ENCODE measurements around the gene STEAP2.

Gene STEAP2

GRCh38 chr7:90194911-90195809 lies 16.4 kb upstream of the STEAP2 start:
- DNase-seq = no peak

DNA sequence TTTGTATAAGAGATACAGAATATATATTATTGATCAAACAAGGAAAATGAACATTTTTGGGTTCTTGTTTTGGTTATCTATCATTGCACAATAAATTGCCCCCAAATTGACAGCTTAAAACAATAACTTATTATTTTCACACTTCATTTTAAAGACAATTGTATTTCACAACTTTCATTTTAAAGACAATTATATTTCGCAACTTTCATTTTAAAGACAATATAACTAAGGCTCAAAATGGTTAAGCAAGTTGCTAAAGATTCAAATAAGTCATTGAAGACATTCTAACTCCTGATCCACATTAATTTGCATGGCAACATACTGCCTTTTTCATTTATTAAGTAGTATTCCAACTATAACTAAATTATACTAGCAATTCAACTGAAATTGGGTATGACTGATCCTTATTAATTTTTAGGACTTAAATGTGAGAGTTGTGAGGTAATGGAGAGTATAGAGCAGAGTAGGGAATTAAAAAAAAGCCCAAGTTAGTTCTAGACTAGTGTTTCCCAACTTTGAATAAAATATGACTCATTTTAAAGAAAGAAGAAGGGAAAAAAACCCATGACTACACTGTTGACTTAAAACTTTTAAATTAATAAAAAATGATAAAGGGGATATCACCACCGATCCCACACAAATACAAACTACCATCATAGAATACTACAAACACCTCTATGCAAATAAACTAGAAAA lies 9.9 kb upstream of the STEAP2 start:
- no peak for DNase-seq

DNA sequence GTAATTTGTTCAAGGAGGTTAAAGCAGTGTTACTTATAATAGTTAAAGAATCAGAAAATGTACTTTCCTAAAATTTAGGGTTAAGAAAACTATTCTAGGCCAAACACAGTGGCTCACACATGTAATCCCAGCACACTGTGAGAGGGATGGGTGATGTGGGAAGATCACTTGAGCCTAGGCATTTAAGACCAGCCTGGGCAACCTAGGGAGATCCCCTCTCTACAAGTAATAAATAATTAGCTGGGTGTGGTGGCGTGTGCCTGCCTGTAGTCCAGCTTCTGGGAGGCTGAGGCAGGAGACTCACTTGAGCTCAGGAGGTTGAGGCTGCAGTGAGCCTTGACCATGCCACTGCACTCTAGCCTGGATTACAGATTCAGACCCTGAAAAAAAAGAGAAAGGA lies 3.6 kb upstream of the STEAP2 start:
- DNase-seq = no peak

DNA sequence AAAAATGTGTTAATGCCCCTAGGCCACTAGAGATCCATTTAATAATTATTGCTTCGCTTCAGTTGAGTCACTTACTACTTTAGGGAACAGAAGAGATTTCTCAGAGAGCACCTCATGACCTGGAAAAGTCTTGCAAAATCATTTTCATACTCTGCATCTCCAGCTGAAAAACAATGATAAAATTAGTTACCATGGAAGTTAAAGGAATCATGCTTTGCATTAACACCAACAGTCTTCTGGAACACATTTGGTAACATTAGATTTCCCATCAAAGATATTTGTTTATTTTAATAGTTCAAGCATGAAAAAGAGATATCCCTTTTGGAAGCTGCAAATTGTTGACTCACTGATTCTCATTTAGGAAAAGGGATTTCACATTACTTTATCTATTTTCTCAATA lies 1.8 kb upstream of the STEAP2 start:
- DNase-seq = no peak

- no peak for DNase-seq
Observed at GRCh38 chr7:90210475-90210874, 1.1 kb upstream of the STEAP2 start.

DNA sequence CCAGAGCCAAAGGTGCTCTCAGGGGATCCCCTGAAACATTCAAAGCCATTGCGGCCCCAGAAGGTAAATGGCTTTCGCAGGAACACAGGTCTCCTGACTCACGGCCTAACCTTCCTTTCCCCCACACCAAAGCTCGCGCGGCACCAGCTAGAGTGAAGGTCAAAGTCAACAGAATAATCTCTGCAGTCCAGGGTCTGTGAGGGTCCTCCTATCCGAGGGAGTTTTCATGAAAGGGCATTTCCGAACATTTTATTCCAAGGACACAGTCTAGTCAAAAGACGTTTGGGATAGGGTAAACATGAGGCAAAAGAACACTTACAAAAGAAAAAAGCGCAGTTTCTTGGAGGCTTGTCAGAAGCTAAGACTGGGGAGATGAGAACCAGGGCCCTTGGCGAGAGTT lies 559 bp upstream of the STEAP2 start:
- DNase-seq = no peak

GRCh38 chr7:90212149-90212495 lies 582 bp downstream of the STEAP2 start:
- no peak for DNase-seq

- no peak for DNase-seq
Observed at GRCh38 chr7:90213521-90213920, 2.0 kb downstream of the STEAP2 start.

DNA sequence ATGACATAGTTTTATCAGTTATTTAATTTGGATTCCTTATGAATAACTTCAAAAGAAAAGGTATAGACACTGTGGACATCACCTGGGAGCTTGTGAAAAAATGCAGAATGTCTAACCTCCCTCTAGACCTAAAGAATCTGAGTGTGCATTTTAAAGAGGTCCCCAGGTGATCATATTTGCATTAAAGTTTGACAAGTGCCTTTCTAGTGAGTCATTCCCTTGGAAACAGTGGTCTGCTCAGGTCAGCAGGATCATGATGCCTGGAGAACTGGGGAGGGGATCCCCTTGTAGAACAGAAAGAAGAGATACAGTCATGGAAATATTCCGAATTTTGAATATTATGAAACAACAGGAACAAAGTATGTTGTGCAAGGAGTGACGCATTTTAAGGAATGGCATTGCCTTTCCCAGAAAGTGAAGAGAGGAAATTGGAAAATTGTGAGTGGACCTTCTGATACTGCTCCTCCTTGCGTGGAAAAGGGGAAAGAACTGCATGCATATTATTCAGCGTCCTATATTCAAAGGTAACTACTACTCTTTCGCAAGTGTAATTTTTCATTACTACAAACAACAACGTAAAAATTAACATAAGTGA lies 4.6 kb downstream of the STEAP2 start:
- no peak for DNase-seq

DNA sequence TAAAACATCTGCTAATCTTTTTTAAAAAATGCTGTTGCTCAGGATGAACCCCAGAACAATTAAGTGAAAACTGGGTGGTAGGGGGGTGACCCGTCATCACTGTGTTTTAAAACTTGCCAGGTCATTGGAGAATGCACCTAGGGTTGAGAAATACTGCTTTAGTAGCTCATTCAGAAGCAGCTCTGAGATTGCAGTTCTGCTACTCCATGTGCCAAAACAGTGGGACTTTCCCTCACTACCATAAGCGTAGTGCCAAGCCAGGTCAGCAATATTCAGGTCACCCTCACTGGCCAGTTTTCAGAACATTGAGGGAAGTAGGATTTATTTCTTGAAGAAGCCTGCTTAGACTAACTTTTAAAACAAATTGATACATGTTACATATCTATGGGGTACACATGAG lies 5.2 kb downstream of the STEAP2 start:
- DNase-seq = no peak

DNA sequence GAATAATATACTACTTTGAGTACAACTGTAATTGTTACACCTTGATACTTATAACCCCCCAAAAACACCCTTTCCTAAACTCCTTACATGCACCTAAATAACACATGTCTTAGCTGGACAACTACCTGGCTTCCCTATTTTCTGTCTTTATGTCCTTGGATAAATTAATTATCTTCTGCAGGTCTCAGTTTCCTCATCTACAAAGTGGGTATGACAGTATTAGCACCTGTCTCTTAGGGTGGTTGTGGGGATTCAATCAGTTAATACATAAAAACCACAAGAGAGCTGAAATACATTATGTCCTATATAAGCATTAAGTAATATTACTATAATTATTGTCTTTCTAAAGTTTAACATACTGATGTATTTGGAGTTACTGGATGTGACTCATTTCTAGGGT lies 10.8 kb downstream of the STEAP2 start:
- DNase-seq = no peak

- no peak for DNase-seq
Observed at GRCh38 chr7:90222811-90223725, 11.5 kb downstream of the STEAP2 start.

GRCh38 chr7:90224195-90224594 lies 12.7 kb downstream of the STEAP2 start:
- no peak for DNase-seq

GRCh38 chr7:90225181-90225580 lies 13.6 kb downstream of the STEAP2 start:
- DNase-seq = no peak

DNA sequence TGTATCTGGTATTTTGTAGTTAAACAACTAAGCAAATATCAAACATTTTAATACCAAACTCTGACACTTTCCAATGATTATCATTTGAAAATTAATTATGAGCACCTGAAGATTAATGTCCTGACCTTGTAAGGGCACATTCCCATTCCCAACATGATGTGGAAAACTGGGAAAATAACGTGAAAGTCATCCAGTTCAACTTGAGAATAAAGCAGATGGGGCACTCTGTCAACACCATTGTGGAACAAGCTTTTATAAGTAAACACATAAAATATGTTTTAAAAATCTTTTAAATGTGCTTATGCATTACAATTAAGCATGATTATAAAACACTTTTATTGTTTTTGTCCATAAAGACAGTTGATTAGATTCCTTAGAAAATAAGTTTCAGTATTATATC lies 14.1 kb downstream of the STEAP2 start:
- DNase-seq = no peak

DNA sequence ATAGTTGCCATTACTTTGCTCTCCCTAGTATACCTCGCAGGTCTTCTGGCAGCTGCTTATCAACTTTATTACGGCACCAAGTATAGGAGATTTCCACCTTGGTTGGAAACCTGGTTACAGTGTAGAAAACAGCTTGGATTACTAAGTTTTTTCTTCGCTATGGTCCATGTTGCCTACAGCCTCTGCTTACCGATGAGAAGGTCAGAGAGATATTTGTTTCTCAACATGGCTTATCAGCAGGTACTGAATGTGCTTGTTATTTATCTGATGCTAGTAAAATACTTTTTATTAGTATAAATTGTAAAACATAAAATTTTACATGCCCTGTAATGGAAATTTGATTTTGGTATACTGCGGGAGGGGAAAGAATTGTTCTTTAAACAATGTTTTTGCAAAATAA lies 15.7 kb downstream of the STEAP2 start:
- no peak for DNase-seq

DNA sequence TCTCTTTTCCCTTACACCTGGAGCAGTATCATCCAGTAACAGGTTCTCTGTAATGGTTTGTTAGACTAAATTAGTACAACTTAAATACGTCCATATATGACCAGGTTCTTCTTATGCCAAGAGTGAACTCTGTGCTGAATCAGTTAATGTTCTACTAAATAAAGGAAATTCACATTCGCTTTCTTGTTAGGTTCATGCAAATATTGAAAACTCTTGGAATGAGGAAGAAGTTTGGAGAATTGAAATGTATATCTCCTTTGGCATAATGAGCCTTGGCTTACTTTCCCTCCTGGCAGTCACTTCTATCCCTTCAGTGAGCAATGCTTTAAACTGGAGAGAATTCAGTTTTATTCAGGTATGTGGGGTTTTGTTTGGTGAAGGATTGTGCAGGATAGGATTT lies 18.1 kb downstream of the STEAP2 start:
- no peak for DNase-seq

GRCh38 chr7:90230834-90231233 lies 19.3 kb downstream of the STEAP2 start:
- DNase-seq = no peak

GRCh38 chr7:90231304-90231703 lies 19.8 kb downstream of the STEAP2 start:
- DNase-seq = no peak

- DNase-seq = no peak
Observed at GRCh38 chr7:90232430-90232829, 20.9 kb downstream of the STEAP2 start.

DNA sequence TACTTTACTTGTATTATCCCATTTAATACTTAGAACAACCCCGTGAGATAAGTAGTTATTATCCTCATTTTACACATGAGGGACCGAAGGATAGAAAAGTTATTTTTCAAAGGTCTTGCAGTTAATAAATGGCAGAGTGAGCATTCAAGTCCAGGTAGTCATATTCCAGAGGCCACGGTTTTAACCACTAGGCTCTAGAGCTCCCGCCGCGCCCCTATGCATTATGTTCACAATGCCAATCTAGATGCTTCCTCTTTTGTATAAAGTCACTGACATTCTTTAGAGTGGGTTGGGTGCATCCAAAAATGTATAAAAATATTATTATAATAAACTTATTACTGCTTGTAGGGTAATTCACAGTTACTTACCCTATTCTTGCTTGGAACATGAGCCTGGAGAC lies 22.0 kb downstream of the STEAP2 start:
- no peak for DNase-seq

DNA sequence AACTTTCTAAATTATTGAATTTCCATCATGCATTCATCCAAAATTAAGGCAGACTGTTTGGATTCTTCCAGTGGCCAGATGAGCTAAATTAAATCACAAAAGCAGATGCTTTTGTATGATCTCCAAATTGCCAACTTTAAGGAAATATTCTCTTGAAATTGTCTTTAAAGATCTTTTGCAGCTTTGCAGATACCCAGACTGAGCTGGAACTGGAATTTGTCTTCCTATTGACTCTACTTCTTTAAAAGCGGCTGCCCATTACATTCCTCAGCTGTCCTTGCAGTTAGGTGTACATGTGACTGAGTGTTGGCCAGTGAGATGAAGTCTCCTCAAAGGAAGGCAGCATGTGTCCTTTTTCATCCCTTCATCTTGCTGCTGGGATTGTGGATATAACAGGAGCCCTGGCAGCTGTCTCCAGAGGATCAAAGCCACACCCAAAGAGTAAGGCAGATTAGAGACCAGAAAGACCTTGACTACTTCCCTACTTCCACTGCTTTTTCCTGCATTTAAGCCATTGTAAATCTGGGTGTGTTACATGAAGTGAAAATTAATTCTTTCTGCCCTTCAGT lies 25.3 kb downstream of the STEAP2 start:
- no peak for DNase-seq

- no peak for DNase-seq
Observed at GRCh38 chr7:90238022-90238421, 26.5 kb downstream of the STEAP2 start.

Data from activated T-cell treated with anti-CD3 and anti-CD28 coated beads, Interleukin-2, amount 50 U/mL, for 1 hour (primary cell).